ENCODE measurements around the gene RCC2. TPM values are rescaled to one million over a fixed set of nuclear protein-coding genes. Genes with fewer than 3 reads are reported as not detected.

The RCC2 gene
- polyA plus RNA-seq, 1 of the 3 experiments (the other 2 are of a cell fraction), result 53.8 TPM

- Histone ChIP-seq H3K36me3 (replicated peaks in 1 of 2; ENCODE audit: control insufficient read depth in 1 of 2, insufficient read depth in 2 of 2, low read length in 1 of 2) (peaks cover 6 to 26% of the 10 kb centered on the region in 2 experiments), H3K9ac (no peak overlapping the region), H3K27ac (ENCODE audit: low read depth in 2 of 2, low read length in 1 of 2) (no peak overlapping the region), H3K27me3 (ENCODE audit: insufficient read depth) (no peaks in the 10 kb centered on the region), H4K20me1 (ENCODE audit: insufficient read depth) (no peaks in the 10 kb centered on the region; the same call in 1 of the 2 replicates), H3K4me1 (ENCODE audit: control insufficient read depth in 1 of 2, insufficient read depth in 2 of 2, low read depth in 1 of 2, low read length in 1 of 2) (peaks cover 0 to 8% of the 10 kb centered on the region in 2 experiments; a peak in 1 of 4 replicates), H3K9me3 (no peaks in the 10 kb centered on the region), H3F3A (replicated peaks; ENCODE audit: insufficient read depth) (peaks cover 6% of the 10 kb centered on the region), H3K4me2 (no peak overlapping the region), H2AFZ (ENCODE audit: low read depth) (no peak overlapping the region), H3K4me3 (ENCODE audit: low read depth in 2 of 2, low read length in 1 of 2) (no peak overlapping the region), H3K9me2 (no peaks in the 10 kb centered on the region), H3K79me2 (ENCODE audit: insufficient read depth) (no peaks in the 10 kb centered on the region)
- ChIA-PET POLR2A (no interaction called here), CTCF (interaction anchor here (0.9 to 2.8 kb wide), 6 partner anchors 9 to 279 kb away, joined by 3 to 11 read pairs (median 6); no protein-coding TSS in a partner anchor)
- WGBS (ENCODE audit: low lambda C conversion rate), result 68% methylated on average over 3 of the region's 6 CpGs
- DNase-seq, result no peak
- TF ChIP-seq USF2 (IDR thresholded peaks at IDR 0.05; ENCODE audit: borderline replicate concordance, low read depth, low read length) (no peak), EP300 (IDR thresholded peaks at IDR 0.05; ENCODE audit: borderline replicate concordance in 1 of 2, low read depth in 1 of 2, low read length in 1 of 2) (no peak), MAX (IDR thresholded peaks at IDR 0.05; ENCODE audit: low read depth) (no peak), YY1 (IDR thresholded peaks at IDR 0.05; ENCODE audit: low read depth) (no peak), ELF1 (IDR thresholded peaks at IDR 0.05) (no peak), ZBTB33 (IDR thresholded peaks at IDR 0.05; ENCODE audit: borderline replicate concordance, low read depth) (no peak), RCOR1 (IDR thresholded peaks at IDR 0.05; ENCODE audit: low read length) (no peak), USF1 (IDR thresholded peaks at IDR 0.05; ENCODE audit: borderline replicate concordance, low read depth) (no peak), FOXJ3 (CRISPR knock-in tag; IDR thresholded peaks at IDR 0.05) (no peak), NRF1 (IDR thresholded peaks at IDR 0.05; ENCODE audit: low read depth, low read length) (no peak), REST (IDR thresholded peaks at IDR 0.05; ENCODE audit: low read depth, low read length) (no peak), CTCF (IDR thresholded peaks at IDR 0.05) (no peak), GABPA (IDR thresholded peaks at IDR 0.05; ENCODE audit: low read depth) (no peak), PBX3 (IDR thresholded peaks at IDR 0.05) (no peak)
Measured at GRCh38 chr1:17404820-17405219, 34.7 kb downstream of the RCC2 start.
